GM12875 (cell line): ENCODE measurements around the gene XPR1.

Experiments used
- H3K4me3 ChIP-seq: one replicate; pipeline ENCODE4 v1.5.1; 2011; ENCODE audit warnings: low read depth, low read length, control low read depth
- TF ChIP-seq, protein P1 (sequence below): IDR thresholded peaks from 2 replicates; pipeline ENCODE4 v1.5.1; 2011; ENCODE audit warnings: low read depth, mild to moderate bottlenecking, control low read depth, inconsistent platforms, low read length, moderate library complexity, borderline replicate concordance; ENCODE audit not compliant: insufficient read depth

XPR1 gene

DNA sequence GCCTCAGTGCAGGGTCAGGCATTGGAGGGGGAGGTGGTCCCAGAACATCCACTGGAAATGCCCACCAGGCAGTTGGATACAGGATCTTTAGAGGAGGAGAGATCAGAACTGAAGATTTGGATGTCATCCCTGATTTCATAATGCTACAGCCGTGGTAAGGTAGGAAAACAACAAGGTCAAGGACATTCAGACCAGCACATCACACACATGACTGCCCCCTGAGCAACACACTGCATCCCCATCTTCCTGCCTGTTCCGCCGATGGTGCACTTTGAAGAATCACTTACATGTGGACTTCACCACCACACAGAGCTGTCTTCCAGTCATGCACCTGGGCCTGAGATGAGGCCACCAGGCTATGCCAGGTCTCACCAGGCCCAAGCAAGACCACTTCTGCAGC, 297.6 kb downstream of the XPR1 start:
- TF ChIP-seq, protein P1, sequence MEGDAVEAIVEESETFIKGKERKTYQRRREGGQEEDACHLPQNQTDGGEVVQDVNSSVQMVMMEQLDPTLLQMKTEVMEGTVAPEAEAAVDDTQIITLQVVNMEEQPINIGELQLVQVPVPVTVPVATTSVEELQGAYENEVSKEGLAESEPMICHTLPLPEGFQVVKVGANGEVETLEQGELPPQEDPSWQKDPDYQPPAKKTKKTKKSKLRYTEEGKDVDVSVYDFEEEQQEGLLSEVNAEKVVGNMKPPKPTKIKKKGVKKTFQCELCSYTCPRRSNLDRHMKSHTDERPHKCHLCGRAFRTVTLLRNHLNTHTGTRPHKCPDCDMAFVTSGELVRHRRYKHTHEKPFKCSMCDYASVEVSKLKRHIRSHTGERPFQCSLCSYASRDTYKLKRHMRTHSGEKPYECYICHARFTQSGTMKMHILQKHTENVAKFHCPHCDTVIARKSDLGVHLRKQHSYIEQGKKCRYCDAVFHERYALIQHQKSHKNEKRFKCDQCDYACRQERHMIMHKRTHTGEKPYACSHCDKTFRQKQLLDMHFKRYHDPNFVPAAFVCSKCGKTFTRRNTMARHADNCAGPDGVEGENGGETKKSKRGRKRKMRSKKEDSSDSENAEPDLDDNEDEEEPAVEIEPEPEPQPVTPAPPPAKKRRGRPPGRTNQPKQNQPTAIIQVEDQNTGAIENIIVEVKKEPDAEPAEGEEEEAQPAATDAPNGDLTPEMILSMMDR: no peak
- H3K4me3 ChIP-seq: no peak overlapping the region

- TF ChIP-seq, protein P1: no peak
- no peak overlapping the region for H3K4me3 ChIP-seq
Measured at GRCh38 chr1:180930687-180931086, 298.9 kb downstream of the XPR1 start.

- TF ChIP-seq, protein P1: no peak
- no peak overlapping the region for H3K4me3 ChIP-seq
Measured at GRCh38 chr1:180931529-180931928, 299.7 kb downstream of the XPR1 start.

DNA sequence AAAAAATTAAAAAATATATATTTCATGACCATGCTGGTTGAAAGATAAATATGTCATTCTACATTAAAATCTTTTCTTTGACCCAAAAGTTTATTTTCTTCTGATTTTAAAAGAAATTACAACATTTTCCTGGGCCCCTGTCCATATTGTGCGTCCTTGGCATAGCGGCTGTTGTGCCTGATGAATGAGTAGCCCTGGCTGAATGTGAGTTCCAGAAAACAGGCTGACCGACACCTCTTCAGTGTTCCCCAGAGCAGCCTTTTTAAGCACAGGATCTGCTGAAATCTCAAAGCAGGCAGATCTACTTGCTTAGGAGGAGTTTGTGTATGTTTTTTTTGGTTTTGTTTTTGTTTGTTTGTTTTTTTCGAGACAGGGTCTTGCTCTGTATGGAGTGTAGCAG, 300.6 kb downstream of the XPR1 start:
- no peak overlapping the region for H3K4me3 ChIP-seq
- TF ChIP-seq, protein P1: no peak

DNA sequence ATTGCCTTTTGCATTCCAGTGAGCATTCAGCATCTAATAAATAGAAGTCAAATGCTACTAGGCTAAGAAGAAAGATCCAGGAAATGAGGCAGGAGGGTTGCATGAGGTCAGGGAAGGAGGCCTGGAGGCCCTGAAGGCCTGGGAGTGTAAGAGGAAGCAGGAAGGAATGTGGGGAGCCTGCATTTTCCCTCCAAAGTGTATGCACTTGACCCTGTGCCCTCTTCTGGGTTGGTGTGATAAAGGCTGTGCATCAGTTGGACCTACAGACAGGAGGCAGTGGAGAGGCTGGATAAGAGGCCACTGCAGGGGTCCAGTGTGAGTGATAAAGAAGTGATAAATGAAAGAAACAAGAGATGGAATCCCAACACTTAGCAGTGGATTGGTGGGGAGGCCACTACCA, 301.3 kb downstream of the XPR1 start:
- TF ChIP-seq, protein P1: 0 out of 2 replicates have a peak, but pooled peaks have one; percentile 1
- H3K4me3 ChIP-seq: no peak overlapping the region

- TF ChIP-seq, protein P1: no peak
- H3K4me3 ChIP-seq: no peak overlapping the region
Measured at GRCh38 chr1:180934563-180934962, 302.7 kb downstream of the XPR1 start.

DNA sequence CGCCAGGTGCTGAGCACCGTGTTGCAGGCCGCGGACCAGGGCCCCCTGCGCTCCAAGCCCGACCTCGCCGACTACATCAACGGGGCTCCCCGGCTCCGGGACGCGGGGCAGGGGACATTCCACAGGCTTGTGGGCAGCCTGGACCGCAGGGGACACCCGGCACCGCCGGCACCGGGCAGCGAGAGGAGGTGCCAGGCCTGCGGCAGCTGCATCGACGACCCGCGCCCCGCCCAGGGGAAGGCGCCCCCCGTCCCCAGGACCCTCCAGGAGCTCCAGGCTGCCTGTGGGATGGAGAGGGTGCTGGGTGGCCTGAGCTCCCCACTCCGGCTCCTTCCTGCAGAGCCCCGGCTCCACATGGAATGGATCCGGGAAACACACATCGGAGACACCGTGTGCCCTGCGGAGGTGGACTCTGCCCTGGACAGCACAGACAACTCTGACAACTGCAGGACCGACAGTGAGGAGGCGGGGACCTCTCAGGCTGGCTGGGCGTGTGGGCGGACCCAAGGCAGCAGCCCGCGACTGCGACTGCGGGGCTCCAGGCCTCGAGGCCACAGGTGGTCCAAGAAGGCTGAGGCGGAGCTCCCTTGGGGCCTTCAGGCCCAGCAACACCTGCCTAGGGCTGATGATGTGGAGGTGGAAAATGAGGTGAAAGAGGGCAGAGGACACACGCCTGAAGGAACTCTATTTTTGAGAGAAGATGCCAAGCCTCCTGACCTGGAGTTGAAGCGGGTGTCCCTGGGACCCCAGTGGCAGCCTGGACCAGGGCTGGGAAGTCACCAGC, 303.7 kb downstream of the XPR1 start:
- TF ChIP-seq, protein P1: no peak

More for the DNA sequence above, 303.7 kb downstream of the XPR1 start:
- no peak overlapping the region for H3K4me3 ChIP-seq
